ENCODE data around the gene GRIN1. TPM values are rescaled to one million over a fixed set of nuclear protein-coding genes. Genes with fewer than 3 reads are reported as not detected.

The GRIN1 gene
- total and polyA plus RNA-seq, 10 of the 15 experiments (the other 5 are each of a cell fraction or from before 2014, with no cell fraction given): 0.05 to 0.10 (median 0.06) TPM; not detected in 6

DNA sequence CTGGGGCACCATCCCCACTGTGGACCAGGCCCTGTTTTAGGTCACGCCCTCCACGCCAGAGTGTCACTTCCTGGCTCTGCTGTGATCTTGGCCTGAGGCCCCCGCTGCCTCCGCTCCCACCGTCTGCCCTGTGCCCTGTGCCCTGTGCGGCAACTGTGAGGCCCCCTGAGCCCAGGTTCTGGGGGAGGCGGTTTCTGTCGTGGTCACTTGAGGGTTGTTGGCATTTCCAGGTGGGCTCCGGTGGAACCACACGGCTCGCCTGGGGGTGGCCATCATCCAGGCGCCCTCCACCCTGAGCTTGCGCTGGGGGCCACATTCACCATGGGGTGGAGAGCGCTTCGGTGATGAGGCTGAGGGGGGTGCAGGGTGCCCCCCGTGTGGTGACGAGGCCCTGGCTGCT is 31.0 kb upstream of the GRIN1 start:
- Histone ChIP-seq H3K27ac (ENCODE audit: control insufficient read depth, insufficient read depth) (no peak overlapping the region), H2AFZ (ENCODE audit: control insufficient read depth, low read depth, low read length) (no peak overlapping the region), H3K36me3 (ENCODE audit: control insufficient read depth in 2 of 2, insufficient read depth in 2 of 2, low read length in 1 of 2) (peaks cover 13 to 62% of the 10 kb centered on the region in 2 experiments), H3K27me3 (replicated peaks in 1 of 2; ENCODE audit: control insufficient read depth in 2 of 2, insufficient read depth in 2 of 2, low read length in 1 of 2) (no peaks in the 10 kb centered on the region), H4K20me1 (ENCODE audit: control insufficient read depth, insufficient read depth) (no peaks in the 10 kb centered on the region; the same call in 1 of the 2 replicates), H3K9me3 (replicated peaks; ENCODE audit: control insufficient read depth, insufficient read depth, low read length) (peaks cover 2% of the 10 kb centered on the region; the same call in 1 of the 3 replicates), H3K79me2 (ENCODE audit: control insufficient read depth, insufficient read depth, low read length) (no peaks in the 10 kb centered on the region; the same call in 1 of the 2 replicates), H3K4me1 (ENCODE audit: control insufficient read depth, insufficient read depth, low read length) (no peaks in the 10 kb centered on the region), H3K9ac (ENCODE audit: control insufficient read depth, insufficient read depth, low read length) (no peak overlapping the region), H3K4me3 (no peak overlapping the region), H3K4me2 (ENCODE audit: control insufficient read depth, insufficient read depth) (no peak overlapping the region)
- in situ Hi-C loops (cut with MboI): no loop called here
- 0 out of 2 replicates have a peak, but pooled peaks have one; percentile 0 for TF ChIP-seq POLR2AphosphoS5 (IDR thresholded peaks at IDR 0.05; ENCODE audit: low read length)
- no peak for TF ChIP-seq RUNX3 (IDR thresholded peaks at IDR 0.05; ENCODE audit: low read length)
- peak; percentile 48; the same call in 1 of the 2 replicates for TF ChIP-seq POLR2A (IDR thresholded peaks at IDR 0.05; ENCODE audit: low read depth, low read length)
- intact Hi-C loops (cut with micrococcal nuclease; ENCODE audit: unreplicated experiment): no loop called here
- no peak for ATAC-seq
- POLR2A ChIA-PET: no interaction called here
- DNase-seq (ENCODE audit: low read depth, low spot score): no peak
- FAIRE-seq: no peak
- CTCF ChIA-PET: no interaction called here
- no TSS peak for BruUV-seq (replicated peaks)
- SMC1A ChIA-PET (ENCODE audit: uncharacterized antibody, unreplicated experiment): interaction anchor here (0.8 kb wide), 1 partner anchor 79 kb away, joined by 3 read pairs; no protein-coding TSS in a partner anchor
- WGBS (ENCODE audit: insufficient coverage, insufficient replicate concordance, low lambda C conversion rate, missing lambda C conversion rate): 95% methylated on average over 15 of the region's 17 CpGs
- RAD21 ChIA-PET (ENCODE audit: unreplicated experiment): no interaction called here

GRCh38 chr9:137108608-137109249 is 30.2 kb upstream of the GRIN1 start:
- no peaks in the 10 kb centered on the region; the same call in 1 of the 2 replicates for H4K20me1 ChIP-seq (ENCODE audit: control insufficient read depth, insufficient read depth)
- FAIRE-seq (no peak), ATAC-seq (no peak), DNase-seq (ENCODE audit: low read depth, low spot score) (no peak)
- ChIA-PET SMC1A (ENCODE audit: uncharacterized antibody, unreplicated experiment) (interaction anchor here (0.8 kb wide), 1 partner anchor 79 kb away, joined by 3 read pairs; no protein-coding TSS in a partner anchor), POLR2A (interaction anchor here (1.1 kb wide), 1 partner anchor 13 kb away, joined by 4 read pairs; no protein-coding TSS in a partner anchor), CTCF (interaction anchor here (1.1 kb wide), 1 partner anchor 40 kb away, joined by 3 read pairs; no protein-coding TSS in a partner anchor), RAD21 (ENCODE audit: unreplicated experiment) (no interaction called here)
- no peak overlapping the region for H2AFZ ChIP-seq (ENCODE audit: control insufficient read depth, low read depth, low read length)
- peaks cover 2% of the 10 kb centered on the region for H3K79me2 ChIP-seq (ENCODE audit: control insufficient read depth, insufficient read depth, low read length)
- no peaks in the 10 kb centered on the region for H3K27me3 ChIP-seq (replicated peaks in 1 of 2; ENCODE audit: control insufficient read depth in 2 of 2, insufficient read depth in 2 of 2, low read length in 1 of 2)
- no peak overlapping the region for H3K27ac ChIP-seq (ENCODE audit: control insufficient read depth, insufficient read depth)
- H3K4me2 ChIP-seq (ENCODE audit: control insufficient read depth, insufficient read depth): no peak overlapping the region
- no peaks in the 10 kb centered on the region for H3K4me1 ChIP-seq (ENCODE audit: control insufficient read depth, insufficient read depth, low read length)
- in situ Hi-C loops (cut with MboI) (no loop called here), intact Hi-C loops (cut with micrococcal nuclease; ENCODE audit: unreplicated experiment) (no loop called here)
- WGBS (ENCODE audit: insufficient coverage, insufficient replicate concordance, low lambda C conversion rate, missing lambda C conversion rate): 87% methylated on average over 29 of the region's 29 CpGs
- H3K4me3 ChIP-seq: no peak overlapping the region
- H3K36me3 ChIP-seq (ENCODE audit: control insufficient read depth in 2 of 2, insufficient read depth in 2 of 2, low read length in 1 of 2): peaks cover 7 to 55% of the 10 kb centered on the region in 2 experiments
- no TSS peak for BruUV-seq (replicated peaks)
- 0 out of 2 replicates have a peak, but pooled peaks have one; percentile 14 for TF ChIP-seq POLR2AphosphoS5 (IDR thresholded peaks at IDR 0.05; ENCODE audit: low read length)
- TF ChIP-seq BMI1 (IDR thresholded peaks at IDR 0.05; ENCODE audit: borderline replicate concordance): no peak
- no peak for TF ChIP-seq IRF4 (IDR thresholded peaks at IDR 0.05; ENCODE audit: low read depth, low read length)
- TF ChIP-seq TCF3 (IDR thresholded peaks at IDR 0.05; ENCODE audit: borderline replicate concordance, insufficient read depth, low read depth, low read length): no peak
- TF ChIP-seq CREB1 (IDR thresholded peaks at IDR 0.05; ENCODE audit: low read depth): no peak
- no peak overlapping the region for H3K9ac ChIP-seq (ENCODE audit: control insufficient read depth, insufficient read depth, low read length)
- H3K9me3 ChIP-seq (replicated peaks; ENCODE audit: control insufficient read depth, insufficient read depth, low read length): no peaks in the 10 kb centered on the region
